Nephron (organoid): ENCODE results near the gene PJA2.

ENCODE experiments used
- H3K27ac Mint-ChIP-seq, 3 experiments: 2 replicates each; pipeline ENCODE4 v1.8.0; 2020; ENCODE audit warnings: mixed read lengths in 3 of 3, mild to moderate bottlenecking in 2 of 3, moderate library complexity in 1 of 3
- H3K27me3 Mint-ChIP-seq: 2 replicates; pipeline ENCODE4 v1.8.0; 2021; ENCODE audit warnings: low read depth, mild to moderate bottlenecking, moderate library complexity, mixed read lengths
- H3K36me3 Mint-ChIP-seq: 2 replicates; pipeline ENCODE4 v1.8.0; 2020; ENCODE audit warnings: low read depth, mixed read lengths
- H3K4me1 Mint-ChIP-seq: 2 replicates; pipeline ENCODE4 v1.8.0; 2020; ENCODE audit warnings: mixed read lengths
- H3K4me3 Mint-ChIP-seq, 3 experiments: 2 replicates each; pipeline ENCODE4 v1.8.0; 2020; ENCODE audit warnings: mild to moderate bottlenecking in 3 of 3, mixed read lengths in 3 of 3, moderate library complexity in 2 of 3
- H3K9me3 Mint-ChIP-seq: 2 replicates; pipeline ENCODE4 v1.8.0; 2020; ENCODE audit warnings: mixed read lengths
- CTCF ChIP-seq, 3 experiments: fragments of 200-600 bp; sonication (generic); IDR thresholded peaks; one replicate each; pipeline ENCODE4 v1.5.0; 2021; ENCODE audit warnings: antibody characterized with exemption in 3 of 3; ENCODE audit not compliant: unreplicated experiment in 3 of 3

PJA2 gene, protein sequence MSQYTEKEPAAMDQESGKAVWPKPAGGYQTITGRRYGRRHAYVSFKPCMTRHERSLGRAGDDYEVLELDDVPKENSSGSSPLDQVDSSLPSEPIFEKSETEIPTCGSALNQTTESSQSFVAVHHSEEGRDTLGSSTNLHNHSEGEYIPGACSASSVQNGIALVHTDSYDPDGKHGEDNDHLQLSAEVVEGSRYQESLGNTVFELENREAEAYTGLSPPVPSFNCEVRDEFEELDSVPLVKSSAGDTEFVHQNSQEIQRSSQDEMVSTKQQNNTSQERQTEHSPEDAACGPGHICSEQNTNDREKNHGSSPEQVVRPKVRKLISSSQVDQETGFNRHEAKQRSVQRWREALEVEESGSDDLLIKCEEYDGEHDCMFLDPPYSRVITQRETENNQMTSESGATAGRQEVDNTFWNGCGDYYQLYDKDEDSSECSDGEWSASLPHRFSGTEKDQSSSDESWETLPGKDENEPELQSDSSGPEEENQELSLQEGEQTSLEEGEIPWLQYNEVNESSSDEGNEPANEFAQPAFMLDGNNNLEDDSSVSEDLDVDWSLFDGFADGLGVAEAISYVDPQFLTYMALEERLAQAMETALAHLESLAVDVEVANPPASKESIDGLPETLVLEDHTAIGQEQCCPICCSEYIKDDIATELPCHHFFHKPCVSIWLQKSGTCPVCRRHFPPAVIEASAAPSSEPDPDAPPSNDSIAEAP

GRCh38 chr5:109409844-109410388, at the start of gene PJA2:
Gene PJA2, minus strand, starts transcription at chr5:109409974. Its CDS starts 26,541 bp downstream, at chr5:109383433.
- Mint-ChIP-seq H3K9me3 (peaks cover 11% of the 10 kb centered on the region), H3K36me3 (peaks cover 11% of the 10 kb centered on the region), H3K4me1 (peaks cover 20% of the 10 kb centered on the region), H3K27me3 (no peaks in the 10 kb centered on the region), H3K4me3 (peak within 1 kb of the TSS; percentile 99 to 100 (median 99)), H3K27ac (peak within 1 kb of the TSS; percentile 99)
- peak; percentile 36 to 44 (median 42) for TF ChIP-seq CTCF (IDR thresholded peaks at IDR 0.05; ENCODE audit: unreplicated experiment in 3 of 3)

- peak overlapping the region; percentile 65 to 80 (median 66) for H3K27ac Mint-ChIP-seq
- peaks cover 14% of the 10 kb centered on the region for H3K4me1 Mint-ChIP-seq
- peaks cover 4% of the 10 kb centered on the region for H3K27me3 Mint-ChIP-seq
- no peak overlapping the region for H3K4me3 Mint-ChIP-seq
- TF ChIP-seq CTCF (IDR thresholded peaks at IDR 0.05; ENCODE audit: unreplicated experiment in 3 of 3): no peak
- H3K36me3 Mint-ChIP-seq: no peaks in the 10 kb centered on the region
- H3K9me3 Mint-ChIP-seq: peaks cover 15% of the 10 kb centered on the region
These were observed 45.9 kb upstream of the PJA2 start for GRCh38 chr5:109455598-109456096.

DNA sequence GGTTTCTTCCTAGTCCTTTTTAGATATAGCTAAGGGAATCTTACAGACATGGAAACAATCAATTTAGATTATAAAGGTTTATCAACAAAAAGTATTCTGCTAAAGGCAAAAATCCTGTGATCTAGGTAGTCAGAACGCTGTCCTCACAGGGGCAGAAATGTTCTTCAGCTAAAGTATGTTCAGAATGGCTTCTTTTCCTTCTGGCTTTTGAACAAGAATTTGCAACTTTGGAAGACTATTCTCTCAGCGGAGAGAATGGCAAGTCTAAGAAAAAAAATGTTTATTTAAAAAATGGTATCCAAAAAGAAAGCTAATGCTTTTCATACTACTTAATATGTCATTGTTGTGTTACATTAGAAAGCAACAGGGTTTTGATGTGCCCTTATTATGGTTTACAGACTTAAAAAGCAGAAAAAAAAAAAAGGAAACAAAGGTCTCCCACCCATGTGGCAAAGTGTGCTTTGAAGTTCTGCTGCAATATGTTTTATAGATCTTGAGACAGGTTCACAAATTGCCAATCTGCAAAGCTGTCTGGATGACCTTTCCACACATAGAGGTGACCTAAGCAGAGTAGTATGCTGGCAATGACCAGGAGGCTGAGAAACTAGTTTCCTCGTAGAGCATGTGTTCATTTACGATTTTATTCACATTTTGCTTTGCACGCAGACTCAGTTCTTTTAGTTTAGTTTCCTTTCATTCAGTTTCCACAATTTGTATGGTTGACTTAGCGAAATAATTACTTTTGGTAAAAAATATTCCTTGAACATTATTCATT, 45.1 kb upstream of the PJA2 start:
- Mint-ChIP-seq H3K27ac (peak overlapping the region in 2 of 3 experiments; percentile 65 to 66), H3K27me3 (peaks cover 3% of the 10 kb centered on the region), H3K9me3 (peaks cover 10% of the 10 kb centered on the region), H3K4me3 (no peak overlapping the region), H3K4me1 (peaks cover 18% of the 10 kb centered on the region), H3K36me3 (no peaks in the 10 kb centered on the region)
- no peak for TF ChIP-seq CTCF (IDR thresholded peaks at IDR 0.05; ENCODE audit: unreplicated experiment in 3 of 3)

DNA sequence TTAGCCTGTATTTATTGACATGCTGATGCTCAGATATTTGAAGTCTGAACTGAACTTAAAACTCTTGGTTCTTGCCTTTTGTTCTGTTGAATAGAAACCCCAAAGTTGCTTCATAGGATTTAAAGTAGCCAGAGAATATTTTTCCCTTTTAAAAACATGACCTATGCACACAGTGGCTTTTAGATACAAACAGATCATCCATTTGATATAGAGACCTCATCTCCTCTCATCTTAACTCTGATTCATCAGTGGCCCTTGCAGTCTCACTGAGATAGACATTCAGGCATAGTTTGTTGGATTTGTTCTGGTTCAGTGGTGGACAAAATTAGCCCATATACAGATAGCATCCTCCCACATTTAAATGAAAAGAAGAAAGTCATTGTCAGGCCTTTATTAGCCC, 43.5 kb upstream of the PJA2 start:
- no peak overlapping the region for H3K4me3 Mint-ChIP-seq
- peak overlapping the region in 1 of 3 experiments; percentile 36 for H3K27ac Mint-ChIP-seq
- no peaks in the 10 kb centered on the region for H3K36me3 Mint-ChIP-seq
- peaks cover 6% of the 10 kb centered on the region for H3K9me3 Mint-ChIP-seq
- peaks cover 18% of the 10 kb centered on the region for H3K4me1 Mint-ChIP-seq
- TF ChIP-seq CTCF (IDR thresholded peaks at IDR 0.05; ENCODE audit: unreplicated experiment in 3 of 3): no peak
- H3K27me3 Mint-ChIP-seq: no peaks in the 10 kb centered on the region

GRCh38 chr5:109452661-109453060, 42.9 kb upstream of the PJA2 start:
- no peaks in the 10 kb centered on the region for H3K27me3 Mint-ChIP-seq

More at GRCh38 chr5:109452661-109453060, 42.9 kb upstream of the PJA2 start:
- H3K4me3 Mint-ChIP-seq: no peak overlapping the region
- TF ChIP-seq CTCF (IDR thresholded peaks at IDR 0.05; ENCODE audit: unreplicated experiment in 3 of 3): no peak
- H3K9me3 Mint-ChIP-seq: peaks cover 5% of the 10 kb centered on the region
- no peaks in the 10 kb centered on the region for H3K36me3 Mint-ChIP-seq
- H3K27ac Mint-ChIP-seq: no peak overlapping the region
- H3K4me1 Mint-ChIP-seq: peaks cover 18% of the 10 kb centered on the region
